HG02642 (cell line): ENCODE measurements around the gene CALU.

ENCODE experiments used
- ATAC-seq: cut with Tn5 transposase; IDR thresholded peaks from one replicate; pipeline ENCODE4 v1.9.1; 2021; ENCODE audit warnings: mild to moderate bottlenecking; ENCODE audit not compliant: unreplicated experiment, poor library complexity

The CALU gene

GRCh38 chr7:128721376-128721775, 17.8 kb upstream of the CALU start:
- no peak for ATAC-seq

GRCh38 chr7:128724743-128725142, 14.4 kb upstream of the CALU start:
- no peak for ATAC-seq

- ATAC-seq, result no peak
Measured at GRCh38 chr7:128725531-128725930, 13.6 kb upstream of the CALU start.

- no peak for ATAC-seq
Measured at GRCh38 chr7:128726059-128726736, 13.0 kb upstream of the CALU start.

GRCh38 chr7:128726737-128727072, 12.5 kb upstream of the CALU start:
- ATAC-seq, result no peak

GRCh38 chr7:128727239-128727638, 11.9 kb upstream of the CALU start:
- no peak for ATAC-seq

GRCh38 chr7:128728598-128728997, 10.6 kb upstream of the CALU start:
- ATAC-seq, result no peak

GRCh38 chr7:128729494-128729893, 9.7 kb upstream of the CALU start:
- no peak for ATAC-seq

- ATAC-seq, result no peak
Measured at GRCh38 chr7:128731184-128731583, 8.0 kb upstream of the CALU start.

GRCh38 chr7:128732521-128733277, 6.5 kb upstream of the CALU start:
- ATAC-seq, result no peak

- ATAC-seq, result no peak
Measured at GRCh38 chr7:128733278-128733645, 5.9 kb upstream of the CALU start.

GRCh38 chr7:128734890-128735289, 4.3 kb upstream of the CALU start:
- ATAC-seq, result no peak

GRCh38 chr7:128735436-128735835, 3.7 kb upstream of the CALU start:
- ATAC-seq, result no peak

- ATAC-seq, result no peak
Measured at GRCh38 chr7:128737441-128737840, 1.7 kb upstream of the CALU start.

- ATAC-seq, result no peak
Measured at GRCh38 chr7:128737867-128738385, 1.2 kb upstream of the CALU start.

GRCh38 chr7:128738570-128739047, 550 bp upstream of the CALU start:
- ATAC-seq, result peak; percentile 8

- no peak for ATAC-seq
Measured at GRCh38 chr7:128739990-128740682, 977 bp downstream of the CALU start.

- no peak for ATAC-seq
Measured at GRCh38 chr7:128740996-128741395, 1.8 kb downstream of the CALU start.

GRCh38 chr7:128741491-128741890, 2.3 kb downstream of the CALU start:
- ATAC-seq, result no peak

- ATAC-seq, result no peak
Measured at GRCh38 chr7:128742206-128742605, 3.0 kb downstream of the CALU start.

GRCh38 chr7:128743112-128743772, 4.1 kb downstream of the CALU start:
- ATAC-seq, result no peak
